Measurements from ENCODE around the gene RSPH1.

The RSPH1 gene

GRCh38 chr21:42496120-42496838 is at the start of gene RSPH1:
RSPH1 (minus strand) TSS chr21:42496224; CDS start chr21:42496186, 38 bp downstream.
- DNase-seq (ENCODE audit: low read depth in 2 of 2): peak; percentile 98 to 99

- DNase-seq (ENCODE audit: low read depth in 2 of 2): no peak
These were observed 49.7 kb upstream of the RSPH1 start for GRCh38 chr21:42545745-42546144.

GRCh38 chr21:42545317-42545716 is 49.3 kb upstream of the RSPH1 start:
- DNase-seq (ENCODE audit: low read depth in 2 of 2): no peak

- no peak for DNase-seq (ENCODE audit: low read depth in 2 of 2)
These were observed 48.5 kb upstream of the RSPH1 start for GRCh38 chr21:42544544-42544943.

- no peak for DNase-seq (ENCODE audit: low read depth in 2 of 2)
These were observed 47.3 kb upstream of the RSPH1 start for GRCh38 chr21:42543106-42543847.

- no peak for DNase-seq (ENCODE audit: low read depth in 2 of 2)
These were observed 46.6 kb upstream of the RSPH1 start for GRCh38 chr21:42542596-42542995.

- DNase-seq (ENCODE audit: low read depth in 2 of 2): no peak
These were observed 46.2 kb upstream of the RSPH1 start for GRCh38 chr21:42542196-42542595.

- no peak for DNase-seq (ENCODE audit: low read depth in 2 of 2)
These were observed 45.6 kb upstream of the RSPH1 start for GRCh38 chr21:42541618-42542017.

GRCh38 chr21:42541174-42541573 is 45.1 kb upstream of the RSPH1 start:
- no peak for DNase-seq (ENCODE audit: low read depth in 2 of 2)

- DNase-seq (ENCODE audit: low read depth in 2 of 2): no peak
These were observed 44.4 kb upstream of the RSPH1 start for GRCh38 chr21:42540396-42540795.

GRCh38 chr21:42539931-42540343 is 43.9 kb upstream of the RSPH1 start:
- no peak for DNase-seq (ENCODE audit: low read depth in 2 of 2)

- DNase-seq (ENCODE audit: low read depth in 2 of 2): no peak
These were observed 43.3 kb upstream of the RSPH1 start for GRCh38 chr21:42539342-42539741.

- no peak for DNase-seq (ENCODE audit: low read depth in 2 of 2)
These were observed 42.7 kb upstream of the RSPH1 start for GRCh38 chr21:42538479-42539275.

- DNase-seq (ENCODE audit: low read depth in 2 of 2): no peak
These were observed 41.2 kb upstream of the RSPH1 start for GRCh38 chr21:42537106-42537742.

GRCh38 chr21:42536601-42537000 is 40.6 kb upstream of the RSPH1 start:
- no peak for DNase-seq (ENCODE audit: low read depth in 2 of 2)

GRCh38 chr21:42535602-42536171 is 39.7 kb upstream of the RSPH1 start:
- no peak for DNase-seq (ENCODE audit: low read depth in 2 of 2)

- DNase-seq (ENCODE audit: low read depth in 2 of 2): no peak
These were observed 38.7 kb upstream of the RSPH1 start for GRCh38 chr21:42534421-42535378.

- no peak for DNase-seq (ENCODE audit: low read depth in 2 of 2)
These were observed 37.9 kb upstream of the RSPH1 start for GRCh38 chr21:42533963-42534355.

- no peak for DNase-seq (ENCODE audit: low read depth in 2 of 2)
These were observed 37.4 kb upstream of the RSPH1 start for GRCh38 chr21:42533306-42533962.
